GM12874 (cell line): Measurements from ENCODE around the gene PLA2R1.

ENCODE experiments used
- TF ChIP-seq, protein P1 (sequence below): IDR thresholded peaks from 2 replicates; pipeline ENCODE4 v1.5.1; 2011; ENCODE audit warnings: low read depth, mild to moderate bottlenecking, control low read depth, low read length, moderate library complexity; ENCODE audit not compliant: insufficient read depth

PLA2R1 gene

DNA sequence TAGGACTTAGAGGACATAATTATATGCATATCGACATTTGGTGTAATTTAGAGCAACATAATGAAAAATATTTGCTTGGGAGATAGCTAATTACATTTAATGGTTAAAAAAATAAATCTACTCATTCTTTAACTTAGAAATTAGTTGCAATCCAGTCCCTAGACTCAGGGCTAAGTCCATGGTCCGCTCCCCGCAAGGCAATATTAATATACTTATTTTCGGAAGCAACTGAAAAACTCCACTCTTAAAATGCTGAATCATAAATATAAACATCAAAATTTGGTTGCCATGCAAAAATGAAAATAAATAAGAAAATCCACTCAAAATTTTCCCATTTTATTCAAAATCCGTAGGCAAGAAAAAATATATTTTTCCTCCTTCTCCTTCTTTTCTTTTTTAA is 164.7 kb downstream of the PLA2R1 start:
- TF ChIP-seq, protein P1, sequence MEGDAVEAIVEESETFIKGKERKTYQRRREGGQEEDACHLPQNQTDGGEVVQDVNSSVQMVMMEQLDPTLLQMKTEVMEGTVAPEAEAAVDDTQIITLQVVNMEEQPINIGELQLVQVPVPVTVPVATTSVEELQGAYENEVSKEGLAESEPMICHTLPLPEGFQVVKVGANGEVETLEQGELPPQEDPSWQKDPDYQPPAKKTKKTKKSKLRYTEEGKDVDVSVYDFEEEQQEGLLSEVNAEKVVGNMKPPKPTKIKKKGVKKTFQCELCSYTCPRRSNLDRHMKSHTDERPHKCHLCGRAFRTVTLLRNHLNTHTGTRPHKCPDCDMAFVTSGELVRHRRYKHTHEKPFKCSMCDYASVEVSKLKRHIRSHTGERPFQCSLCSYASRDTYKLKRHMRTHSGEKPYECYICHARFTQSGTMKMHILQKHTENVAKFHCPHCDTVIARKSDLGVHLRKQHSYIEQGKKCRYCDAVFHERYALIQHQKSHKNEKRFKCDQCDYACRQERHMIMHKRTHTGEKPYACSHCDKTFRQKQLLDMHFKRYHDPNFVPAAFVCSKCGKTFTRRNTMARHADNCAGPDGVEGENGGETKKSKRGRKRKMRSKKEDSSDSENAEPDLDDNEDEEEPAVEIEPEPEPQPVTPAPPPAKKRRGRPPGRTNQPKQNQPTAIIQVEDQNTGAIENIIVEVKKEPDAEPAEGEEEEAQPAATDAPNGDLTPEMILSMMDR = no peak

DNA sequence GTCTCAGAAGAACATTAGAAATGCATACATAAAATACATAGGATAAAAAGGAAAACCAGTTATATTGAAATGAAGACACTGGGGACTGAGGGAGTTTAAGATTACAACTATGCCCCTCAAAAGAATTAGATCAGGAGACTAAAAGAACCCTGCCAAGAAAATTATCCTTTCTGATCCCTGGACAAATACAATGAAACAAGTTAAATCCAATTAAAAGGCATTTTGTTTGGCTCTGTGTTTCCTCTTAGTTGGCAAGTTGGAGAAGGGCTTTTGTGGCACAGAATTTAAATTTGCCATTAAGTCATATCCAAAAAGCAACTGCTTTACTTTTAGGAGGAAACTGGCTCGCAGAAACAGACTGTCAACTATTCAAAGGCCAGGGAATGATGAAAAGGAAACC is 165.3 kb downstream of the PLA2R1 start:
- TF ChIP-seq, protein P1 = no peak

DNA sequence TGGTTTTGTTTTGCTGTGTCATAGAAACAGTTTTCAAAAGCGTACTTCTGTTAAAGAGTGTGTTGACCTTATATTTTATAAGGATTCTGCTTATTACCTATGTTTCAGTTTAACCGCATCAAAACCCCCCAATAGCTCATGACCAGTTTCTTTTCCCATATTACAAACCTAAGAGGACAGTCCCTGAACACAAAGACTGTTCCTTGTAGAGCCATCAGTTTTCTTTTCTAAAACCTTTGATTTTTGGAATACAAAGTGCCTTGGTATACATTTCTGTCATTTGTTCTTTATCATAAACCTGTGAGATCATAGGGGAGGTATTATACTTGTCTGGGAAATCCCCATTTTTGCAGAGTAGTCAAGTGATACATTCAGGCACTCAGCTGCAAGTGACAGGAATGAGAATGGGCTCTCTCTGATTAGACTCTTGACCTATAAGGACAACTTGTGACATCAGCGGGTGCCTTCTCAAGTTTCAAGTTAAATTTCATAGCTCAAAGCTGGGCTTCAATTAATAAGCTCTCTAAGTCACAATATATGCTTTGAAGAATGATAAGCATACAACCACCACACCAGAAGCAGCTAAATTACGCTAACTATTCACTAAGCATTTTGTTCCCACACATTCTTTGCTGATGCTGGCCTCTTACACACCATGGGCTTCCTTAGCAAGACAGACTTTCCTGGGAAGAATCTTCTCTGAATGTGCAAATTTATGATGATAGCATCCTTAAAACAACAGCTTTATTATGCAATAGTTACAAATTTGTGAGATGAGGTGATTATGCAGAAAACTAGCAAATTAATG is 167.0 kb downstream of the PLA2R1 start:
- TF ChIP-seq, protein P1 = no peak

DNA sequence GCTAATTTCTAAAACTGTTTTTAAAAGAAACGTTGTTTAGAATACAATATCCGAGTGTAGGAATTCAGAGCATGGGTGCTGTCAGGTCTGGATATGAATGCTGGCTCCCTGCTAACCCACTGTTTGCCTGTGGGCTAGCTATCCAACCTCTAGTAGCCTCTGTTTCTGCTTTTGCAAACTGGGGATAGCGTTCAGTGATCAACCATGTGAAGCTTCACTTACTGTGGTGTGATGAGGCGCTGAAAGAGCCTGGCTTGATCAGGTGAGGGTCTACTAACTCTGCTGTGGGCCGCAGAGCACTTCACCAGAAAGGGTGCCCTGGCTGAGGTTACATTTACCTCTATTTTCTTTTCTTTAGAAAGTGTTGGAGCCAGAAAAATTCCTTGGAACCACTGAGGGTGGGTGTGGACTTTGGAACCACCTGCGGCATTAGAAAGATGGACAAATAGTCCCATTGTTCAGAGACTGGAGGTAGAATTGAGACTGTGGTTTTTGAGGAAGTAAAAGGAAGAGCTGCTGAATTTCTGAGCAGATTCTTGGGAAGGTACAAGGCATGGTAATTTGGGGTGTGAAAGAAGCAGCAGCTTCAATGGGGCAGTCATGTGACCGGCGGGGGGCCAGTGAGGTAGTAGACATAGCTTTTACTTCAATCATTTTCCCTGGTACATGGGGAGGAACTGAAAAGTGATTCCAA is 168.1 kb downstream of the PLA2R1 start:
- TF ChIP-seq, protein P1 = no peak

DNA sequence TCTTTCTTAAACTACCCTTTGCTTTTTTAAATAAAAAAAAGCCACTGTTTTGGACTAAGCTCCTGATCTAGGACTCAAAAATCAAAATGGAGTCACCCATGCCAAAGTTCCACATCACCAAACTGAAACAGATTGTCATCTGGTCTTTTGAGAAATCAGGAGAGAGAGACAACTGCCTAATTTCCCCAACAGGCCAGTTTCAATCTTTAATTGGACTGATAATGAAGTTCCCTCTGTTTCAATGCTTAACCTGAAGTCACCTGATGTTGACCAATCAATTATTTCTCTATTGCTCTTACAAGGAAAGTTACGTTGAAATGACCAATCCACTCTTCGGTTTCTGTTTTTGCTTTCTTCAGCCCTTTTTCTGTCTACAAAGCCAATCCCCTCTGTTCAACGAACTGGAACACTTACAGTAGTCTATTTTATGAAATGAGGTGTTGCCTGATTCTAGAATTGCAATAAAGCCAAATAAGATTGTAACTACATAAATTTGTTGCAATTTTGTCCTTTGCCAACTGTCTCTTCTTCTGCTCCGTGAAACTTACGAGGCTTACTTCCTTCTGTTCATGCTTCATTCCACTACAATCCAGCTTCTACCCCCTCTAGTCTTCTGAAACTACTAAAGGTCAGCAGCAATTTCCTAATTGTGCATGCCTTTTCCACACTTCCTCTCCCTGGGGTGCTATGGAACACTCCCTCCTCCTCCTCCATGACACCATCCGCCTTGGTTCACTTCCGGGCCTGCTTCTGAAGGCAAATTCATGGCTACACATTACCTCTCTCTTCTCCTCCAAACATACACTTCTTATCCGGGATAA is 169.2 kb downstream of the PLA2R1 start:
- TF ChIP-seq, protein P1 = no peak

DNA sequence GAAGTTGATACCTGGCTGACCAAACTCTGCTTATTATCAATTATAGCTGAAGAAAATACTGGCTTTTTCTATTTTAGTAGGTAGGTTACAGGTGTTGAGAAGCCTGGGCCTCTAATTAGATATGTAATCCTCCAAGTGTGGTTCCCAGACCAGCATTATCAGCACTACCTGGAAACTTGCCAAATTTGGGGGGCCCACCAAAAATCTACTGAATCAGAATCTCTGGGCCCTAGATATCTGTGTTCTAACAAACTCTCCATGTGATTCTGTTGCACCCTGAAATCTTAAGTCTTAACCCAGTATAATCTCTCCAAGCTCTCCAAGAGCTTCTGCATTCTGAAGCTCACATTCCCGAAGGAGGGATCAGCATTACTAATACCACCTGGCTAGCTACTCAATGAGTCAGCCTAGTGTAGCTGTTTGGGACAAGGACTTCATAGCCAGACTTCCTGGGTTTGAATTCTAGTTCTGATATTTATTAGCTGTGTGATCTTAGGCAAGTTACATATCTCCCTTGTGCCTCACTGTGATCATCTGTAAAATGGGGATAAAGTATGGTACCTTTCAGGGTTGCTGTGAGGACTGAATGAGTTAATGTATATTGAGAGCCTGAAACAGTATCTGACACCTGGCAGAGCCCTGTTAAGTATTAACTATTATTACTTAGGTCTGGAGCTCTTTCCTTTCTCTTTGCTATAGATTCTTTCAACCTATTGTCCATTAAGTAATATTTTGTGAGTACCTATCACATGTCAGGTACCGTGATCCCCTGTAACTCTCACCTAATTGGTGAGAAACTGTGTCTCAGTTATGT is 170.3 kb downstream of the PLA2R1 start:
- TF ChIP-seq, protein P1 = no peak
